ENCODE data around the gene CFAP100. TPM values are rescaled to one million over a fixed set of nuclear protein-coding genes. Genes with fewer than 3 reads are reported as not detected.

The CFAP100 gene
- total RNA-seq = not detected in 2 replicates

GRCh38 chr3:126394179-126394976, at the start of gene CFAP100:
TSS of gene CFAP100 (plus strand) at chr3:126394909. CDS start at chr3:126396001, 1,092 bp downstream.

GRCh38 chr3:126357295-126358037, 37.2 kb upstream of the CFAP100 start, which contains the start of gene KLF15:
TSS of gene KLF15 (minus strand) at chr3:126357408. CDS start at chr3:126352922, 4,486 bp downstream.

GRCh38 chr3:126475413-126476114, 80.9 kb downstream of the CFAP100 start, which contains the start of gene ZXDC:
TSS of gene ZXDC (minus strand) at chr3:126475891. CDS start at chr3:126475865, 26 bp downstream.

Other genes starting within 250 kb of the CFAP100 start
- gene ALDH1L1, start 214.3 kb upstream of the CFAP100 start, total RNA-seq = 0.39 and 0.98 TPM in 2 replicates
- gene KLF15, start 37.5 kb upstream of the CFAP100 start, total RNA-seq = under 0.01 TPM in 1 of 2 replicates, not detected in the other
- 20.8 and 27.0 TPM in 2 replicates for gene ZXDC, start 81.0 kb downstream of the CFAP100 start, total RNA-seq
- gene UROC1, start 122.9 kb downstream of the CFAP100 start, total RNA-seq = not detected in 2 replicates
- gene CHST13, start 129.2 kb downstream of the CFAP100 start, total RNA-seq = not detected in 2 replicates
- not detected in 2 replicates for gene C3orf22, start 164.0 kb downstream of the CFAP100 start, total RNA-seq

Data from placental epithelial cell (primary cell).